Caco-2 (cell line): ENCODE measurements around the gene ZBTB7A. TPM values are rescaled to one million over a fixed set of nuclear protein-coding genes. Genes with fewer than 3 reads are reported as not detected.
A peak's percentile ranks its signal among the peaks of the same experiment; 100 is the strongest.

Experiments
- BruUV-seq: library from RNA; stranded (reverse); fragments of 400-500 nt; replicated peaks from 2 replicates; lab custom pipeline; 2021; lab: Mats Ljungman, UMichigan
- CTCF ChIA-PET: fragments of 300-600 bp; sonication (Branson Sonifier 250); formaldehyde crosslinking; loops from one replicate; lab custom pipeline; 2022; ENCODE audit warnings: antibody characterized with exemption; lab: Charles Lee
- POLR2A ChIA-PET: fragments of 300-600 bp; sonication (Branson Sonifier 250); formaldehyde crosslinking; loops from one replicate; lab custom pipeline; 2022; ENCODE audit warnings: antibody characterized with exemption; lab: Charles Lee
- DNase-seq, 2 experiments: peaks; one replicate each; pipeline versions ENCODE4 v3.0.0 to v3.0.0-alpha.2; 2020 to 2022
- H3K27me3 ChIP-seq: replicated peaks from 2 replicates; pipeline ENCODE4 v1.6.0; 2011; ENCODE audit warnings: low read length; ENCODE audit not compliant: control insufficient read depth, insufficient read depth
- H3K36me3 ChIP-seq: 2 replicates; pipeline ENCODE4 v1.5.1; 2011; ENCODE audit warnings: low read length; ENCODE audit not compliant: control insufficient read depth, insufficient read depth
- H3K4me1 ChIP-seq: fragments of 250-450 bp; sonication (Bioruptor Pico); 2 replicates; pipeline ENCODE4 v1.5.1; 2020; ENCODE audit warnings: mild to moderate bottlenecking
- H3K4me3 ChIP-seq: 2 replicates; pipeline ENCODE4 v1.5.1; 2011; ENCODE audit warnings: low read depth, mild to moderate bottlenecking, control low read depth, low read length
- H3K9me3 ChIP-seq: fragments of 250-450 bp; sonication (Bioruptor Pico); 2 replicates; pipeline ENCODE4 v1.5.1; 2020; ENCODE audit warnings: mild to moderate bottlenecking, moderate library complexity
- H3K27ac Mint-ChIP-seq: one replicate; pipeline ENCODE4 v1.8.0; 2022; ENCODE audit warnings: mixed read lengths; ENCODE audit not compliant: unreplicated experiment
- H3K27me3 Mint-ChIP-seq: one replicate; pipeline ENCODE4 v1.8.0; 2022; ENCODE audit warnings: mixed read lengths; ENCODE audit not compliant: insufficient read depth, unreplicated experiment
- H3K36me3 Mint-ChIP-seq: one replicate; pipeline ENCODE4 v1.8.0; 2022; ENCODE audit warnings: mild to moderate bottlenecking, mixed read lengths; ENCODE audit not compliant: insufficient read depth, unreplicated experiment
- H3K4me1 Mint-ChIP-seq: one replicate; pipeline ENCODE4 v1.8.0; 2022; ENCODE audit warnings: low read depth, mixed read lengths; ENCODE audit not compliant: unreplicated experiment
- H3K4me3 Mint-ChIP-seq: one replicate; pipeline ENCODE4 v1.8.0; 2022; ENCODE audit warnings: mild to moderate bottlenecking, moderate library complexity, mixed read lengths; ENCODE audit not compliant: unreplicated experiment
- H3K9me3 Mint-ChIP-seq: one replicate; pipeline ENCODE4 v1.8.0; 2022; ENCODE audit warnings: mixed read lengths; ENCODE audit not compliant: unreplicated experiment
- intact Hi-C: fragments of 100-400 bp; cut with micrococcal nuclease; formaldehyde crosslinking; loops from one replicate; pipeline ENCODE4 v1.10.0; 2022; ENCODE audit not compliant: unreplicated experiment
- total RNA-seq: library from RNA; stranded (reverse); gene quantifications from 2 replicates; pipeline ENCODE4 v1.2.3, GENCODE V29; 2022
- TF ChIP-seq, protein P1 (sequence below), 2 experiments: fragments of 200-600 bp in 1 of 2; IDR thresholded peaks; 1 replicate in 1 of 2; 2 replicates in 1 of 2; pipeline versions ENCODE4 v1.5.1 to v1.8.0; 2011 to 2022; ENCODE audit warnings: antibody characterized with exemption in 1 of 2, control low read depth in 1 of 2, inconsistent platforms in 1 of 2, low read depth in 1 of 2, low read length in 1 of 2, mild to moderate bottlenecking in 1 of 2, moderate library complexity in 1 of 2; ENCODE audit not compliant: insufficient read depth in 1 of 2, severe bottlenecking in 1 of 2, unreplicated experiment in 1 of 2

The ZBTB7A gene
- total RNA-seq, 1 experiment from 2014 or later: 11.9 TPM

DNA sequence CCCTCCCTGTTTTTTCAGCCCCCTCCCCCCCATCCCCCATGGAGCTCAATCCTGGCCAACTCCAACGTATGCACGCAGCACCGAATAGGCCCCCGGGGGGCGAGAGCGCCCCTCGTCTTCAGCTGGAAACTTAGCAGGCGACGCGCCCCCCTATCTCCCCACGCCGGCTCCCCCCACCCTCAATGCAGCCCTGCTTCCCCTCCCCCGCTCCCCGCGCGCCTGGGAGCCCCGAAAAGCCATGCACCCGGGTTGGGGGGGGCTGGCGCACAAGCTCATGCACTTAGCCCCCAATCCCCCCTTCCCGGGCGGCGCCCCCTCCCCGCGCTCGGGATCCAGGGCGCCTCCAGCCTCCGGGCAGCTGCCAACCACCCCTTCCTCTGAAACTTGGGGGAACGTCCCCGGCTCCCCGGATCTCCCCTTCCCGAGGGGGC is 508 bp downstream of the ZBTB7A start:
- Histone ChIP-seq H3K36me3 (no peaks in the 10 kb centered on the region; the same call in 1 of the 2 replicates), H3K4me1 (peaks cover 30% of the 10 kb centered on the region), H3K9me3 (no peaks in the 10 kb centered on the region), H3K27me3 (no peaks in the 10 kb centered on the region), H3K4me3 (peak overlapping the region; percentile 91)
- DNase-seq: peak in 1 of 2 experiments; percentile 33
- Mint-ChIP-seq H3K4me1 (no peaks in the 10 kb centered on the region), H3K36me3 (peaks cover 15% of the 10 kb centered on the region), H3K9me3 (no peaks in the 10 kb centered on the region), H3K27ac (no peak overlapping the region), H3K4me3 (peak overlapping the region; percentile 76), H3K27me3 (no peaks in the 10 kb centered on the region)
- ChIA-PET POLR2A (interaction anchor here (0.5 to 1.1 kb wide), 4 partner anchors 17 to 1557 kb away, joined by 3 to 5 read pairs (median 3); partner anchors contain the start of gene SAFB), CTCF (interaction anchor here (0.5 to 0.8 kb wide), 4 partner anchors 58 to 500 kb away, joined by 3 to 6 read pairs (median 4); partner anchors contain the start of gene PIAS4)
- BruUV-seq: no TSS peak
- intact Hi-C loops: loop anchor here (5.0 to 10.0 kb wide), 3 partner anchors 56 to 81 kb away; partner anchors contain the start of genes EEF2, MAP2K2 and PIAS4
- TF ChIP-seq, protein P1, sequence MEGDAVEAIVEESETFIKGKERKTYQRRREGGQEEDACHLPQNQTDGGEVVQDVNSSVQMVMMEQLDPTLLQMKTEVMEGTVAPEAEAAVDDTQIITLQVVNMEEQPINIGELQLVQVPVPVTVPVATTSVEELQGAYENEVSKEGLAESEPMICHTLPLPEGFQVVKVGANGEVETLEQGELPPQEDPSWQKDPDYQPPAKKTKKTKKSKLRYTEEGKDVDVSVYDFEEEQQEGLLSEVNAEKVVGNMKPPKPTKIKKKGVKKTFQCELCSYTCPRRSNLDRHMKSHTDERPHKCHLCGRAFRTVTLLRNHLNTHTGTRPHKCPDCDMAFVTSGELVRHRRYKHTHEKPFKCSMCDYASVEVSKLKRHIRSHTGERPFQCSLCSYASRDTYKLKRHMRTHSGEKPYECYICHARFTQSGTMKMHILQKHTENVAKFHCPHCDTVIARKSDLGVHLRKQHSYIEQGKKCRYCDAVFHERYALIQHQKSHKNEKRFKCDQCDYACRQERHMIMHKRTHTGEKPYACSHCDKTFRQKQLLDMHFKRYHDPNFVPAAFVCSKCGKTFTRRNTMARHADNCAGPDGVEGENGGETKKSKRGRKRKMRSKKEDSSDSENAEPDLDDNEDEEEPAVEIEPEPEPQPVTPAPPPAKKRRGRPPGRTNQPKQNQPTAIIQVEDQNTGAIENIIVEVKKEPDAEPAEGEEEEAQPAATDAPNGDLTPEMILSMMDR (IDR thresholded peaks at IDR 0.05; ENCODE audit: insufficient read depth in 1 of 2, low read depth in 1 of 2, low read length in 1 of 2, severe bottlenecking in 1 of 2, unreplicated experiment in 1 of 2): no peak

DNA sequence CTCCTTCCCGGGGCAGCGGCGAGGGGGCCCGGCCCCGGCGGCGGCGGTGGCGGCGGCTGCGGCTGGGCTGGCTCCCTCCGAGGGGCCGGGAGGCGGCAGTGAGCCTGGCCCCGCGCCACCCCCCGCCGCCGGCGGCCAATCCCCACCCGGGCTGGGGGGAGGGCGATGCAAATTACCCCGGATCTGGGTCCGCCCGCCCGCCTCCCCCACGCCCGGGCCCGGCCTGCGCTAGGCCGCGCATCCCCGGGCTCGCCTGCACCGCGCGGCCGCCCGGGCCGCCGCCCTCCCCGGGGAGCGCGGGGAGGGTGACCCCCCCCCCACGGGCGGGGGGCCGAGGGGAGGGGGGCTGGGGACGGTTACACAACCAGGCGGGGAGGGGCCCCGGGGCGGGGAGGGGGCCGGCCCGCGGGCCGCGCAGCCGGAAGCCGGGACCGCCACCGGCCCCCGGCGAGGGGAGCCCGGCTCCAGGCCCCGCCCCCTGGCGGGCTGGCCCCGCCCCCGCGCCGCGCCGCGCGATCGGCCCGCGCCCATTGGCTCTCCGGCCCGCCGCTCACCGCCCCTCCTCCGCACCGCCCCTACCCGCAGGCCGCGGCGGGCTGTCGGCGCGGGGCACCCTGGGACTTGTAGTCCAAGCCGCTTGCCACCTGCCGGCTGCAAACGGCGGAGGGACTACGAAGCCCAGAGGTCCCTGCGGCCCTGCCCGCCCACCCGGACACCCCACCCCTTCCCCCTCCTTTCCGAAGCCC is 1.1 kb downstream of the ZBTB7A start:
- no peaks in the 10 kb centered on the region for H3K27me3 Mint-ChIP-seq
- no peaks in the 10 kb centered on the region for H3K9me3 Mint-ChIP-seq
- H3K36me3 ChIP-seq: no peaks in the 10 kb centered on the region; the same call in 1 of the 2 replicates
- no peaks in the 10 kb centered on the region for H3K4me1 Mint-ChIP-seq
- H3K27ac Mint-ChIP-seq: no peak overlapping the region
- peak overlapping the region; percentile 91 for H3K4me3 ChIP-seq
- TF ChIP-seq, protein P1 (IDR thresholded peaks at IDR 0.05; ENCODE audit: insufficient read depth in 1 of 2, low read depth in 1 of 2, low read length in 1 of 2, severe bottlenecking in 1 of 2, unreplicated experiment in 1 of 2): no peak
- peak overlapping the region; percentile 76 for H3K4me3 Mint-ChIP-seq
- DNase-seq: peak; percentile 96 to 97
- no TSS peak for BruUV-seq
- no peaks in the 10 kb centered on the region for H3K27me3 ChIP-seq
- POLR2A ChIA-PET: interaction anchor here (0.5 to 1.1 kb wide), 3 partner anchors 17 to 303 kb away, joined by 3 to 5 read pairs (median 3); no protein-coding TSS in a partner anchor
- peaks cover 15% of the 10 kb centered on the region for H3K36me3 Mint-ChIP-seq
- H3K9me3 ChIP-seq: no peaks in the 10 kb centered on the region
- peaks cover 36% of the 10 kb centered on the region for H3K4me1 ChIP-seq
- intact Hi-C loops: loop anchor here (5.0 to 10.0 kb wide), 3 partner anchors 57 to 81 kb away; partner anchors contain the start of genes EEF2, MAP2K2 and PIAS4
- CTCF ChIA-PET: interaction anchor here (0.5 to 0.8 kb wide), 4 partner anchors 58 to 500 kb away, joined by 3 to 6 read pairs (median 4); partner anchors contain the start of gene PIAS4

DNA sequence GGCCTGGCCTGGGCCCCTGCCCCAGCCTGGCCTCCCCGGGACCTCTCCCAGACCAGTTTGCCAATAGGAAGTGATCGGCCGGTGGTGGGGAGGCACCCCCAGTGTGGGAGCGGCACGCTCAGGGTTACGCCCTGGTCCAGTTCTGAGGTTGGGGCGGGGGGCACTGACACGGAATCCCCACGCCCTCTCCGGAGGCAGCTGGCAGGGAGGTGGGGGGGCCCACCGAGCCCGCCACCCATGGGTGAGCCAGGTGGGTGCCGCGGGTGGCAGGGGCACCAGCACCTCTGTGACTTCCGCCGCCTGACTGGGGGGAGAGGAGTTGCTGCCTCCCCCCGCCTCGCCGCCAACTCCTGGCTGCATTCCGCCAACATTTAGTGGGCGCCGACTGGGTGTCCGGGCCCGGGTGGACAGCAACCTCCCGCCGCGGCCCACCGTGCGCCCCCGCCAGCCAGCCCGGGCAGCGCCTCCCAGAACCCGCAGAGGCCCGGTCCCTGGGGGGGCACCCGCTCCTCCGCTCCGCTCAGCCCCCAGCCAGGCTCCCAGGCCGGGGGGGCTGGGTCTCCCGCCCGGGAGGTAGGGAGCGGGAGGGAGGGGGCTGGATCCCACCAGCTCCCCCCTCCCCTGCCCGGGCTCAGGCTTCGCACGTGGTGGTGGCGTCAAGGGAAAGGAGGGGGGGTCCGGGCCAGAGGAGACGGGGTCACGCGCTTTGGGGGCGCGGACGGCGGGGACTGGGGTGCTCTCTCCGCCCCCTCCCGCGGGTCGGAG is 2.0 kb downstream of the ZBTB7A start:
- intact Hi-C loops: loop anchor here (5.0 to 10.0 kb wide), 3 partner anchors 57 to 80 kb away; partner anchors contain the start of genes EEF2, MAP2K2 and PIAS4
- H3K9me3 Mint-ChIP-seq: no peaks in the 10 kb centered on the region
- POLR2A ChIA-PET: no interaction called here
- H3K4me1 ChIP-seq: peaks cover 37% of the 10 kb centered on the region
- no peak overlapping the region for H3K27ac Mint-ChIP-seq
- no TSS peak for BruUV-seq
- no peaks in the 10 kb centered on the region for H3K9me3 ChIP-seq
- H3K4me3 ChIP-seq: peak overlapping the region; percentile 82
- no peaks in the 10 kb centered on the region; the same call in none of the 2 replicates for H3K36me3 ChIP-seq
- DNase-seq: peak in 1 of 2 experiments; percentile 52
- TF ChIP-seq, protein P1 (IDR thresholded peaks at IDR 0.05; ENCODE audit: insufficient read depth in 1 of 2, low read depth in 1 of 2, low read length in 1 of 2, severe bottlenecking in 1 of 2, unreplicated experiment in 1 of 2): no peak
- peak overlapping the region; percentile 68 for H3K4me3 Mint-ChIP-seq
- no peaks in the 10 kb centered on the region for H3K4me1 Mint-ChIP-seq
- no peaks in the 10 kb centered on the region for H3K27me3 Mint-ChIP-seq
- no peaks in the 10 kb centered on the region for H3K27me3 ChIP-seq
- CTCF ChIA-PET: no interaction called here
- H3K36me3 Mint-ChIP-seq: peaks cover 22% of the 10 kb centered on the region
